NCI-H226 (cell line): ENCODE measurements around the gene NAB2.
"Not testable (repeated sequence)": the region's sequence is repeated elsewhere in the genome, so short reads cannot be mapped to it uniquely, and the experiment has no call there.

Source experiments
- DNase-seq: peaks from one replicate; pipeline ENCODE4 v3.0.0-alpha.2; 2015

NAB2 gene

DNA sequence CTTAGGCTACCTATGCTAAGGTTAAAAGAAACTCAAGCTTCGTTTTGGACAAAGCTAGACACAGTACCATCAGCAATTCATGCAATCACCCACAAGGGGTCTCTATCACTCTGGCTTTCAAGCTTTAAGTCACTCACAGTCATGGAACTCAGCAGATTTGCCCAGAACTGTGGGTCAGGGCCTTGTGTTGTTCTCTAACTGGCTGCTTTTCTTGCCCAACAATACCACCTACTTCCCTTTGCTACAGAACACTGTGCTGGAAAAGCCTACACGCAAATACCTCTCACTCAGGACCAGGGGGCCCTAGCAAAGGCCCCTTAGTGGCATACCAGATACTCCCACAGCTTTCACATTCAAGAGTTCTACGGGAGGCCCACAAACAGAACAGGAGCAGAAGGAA lies 19.4 kb upstream of the NAB2 start:
- peak; percentile 65 for DNase-seq

- no peak for DNase-seq
Observed at GRCh38 chr12:57072661-57073060, 16.3 kb upstream of the NAB2 start.

DNA sequence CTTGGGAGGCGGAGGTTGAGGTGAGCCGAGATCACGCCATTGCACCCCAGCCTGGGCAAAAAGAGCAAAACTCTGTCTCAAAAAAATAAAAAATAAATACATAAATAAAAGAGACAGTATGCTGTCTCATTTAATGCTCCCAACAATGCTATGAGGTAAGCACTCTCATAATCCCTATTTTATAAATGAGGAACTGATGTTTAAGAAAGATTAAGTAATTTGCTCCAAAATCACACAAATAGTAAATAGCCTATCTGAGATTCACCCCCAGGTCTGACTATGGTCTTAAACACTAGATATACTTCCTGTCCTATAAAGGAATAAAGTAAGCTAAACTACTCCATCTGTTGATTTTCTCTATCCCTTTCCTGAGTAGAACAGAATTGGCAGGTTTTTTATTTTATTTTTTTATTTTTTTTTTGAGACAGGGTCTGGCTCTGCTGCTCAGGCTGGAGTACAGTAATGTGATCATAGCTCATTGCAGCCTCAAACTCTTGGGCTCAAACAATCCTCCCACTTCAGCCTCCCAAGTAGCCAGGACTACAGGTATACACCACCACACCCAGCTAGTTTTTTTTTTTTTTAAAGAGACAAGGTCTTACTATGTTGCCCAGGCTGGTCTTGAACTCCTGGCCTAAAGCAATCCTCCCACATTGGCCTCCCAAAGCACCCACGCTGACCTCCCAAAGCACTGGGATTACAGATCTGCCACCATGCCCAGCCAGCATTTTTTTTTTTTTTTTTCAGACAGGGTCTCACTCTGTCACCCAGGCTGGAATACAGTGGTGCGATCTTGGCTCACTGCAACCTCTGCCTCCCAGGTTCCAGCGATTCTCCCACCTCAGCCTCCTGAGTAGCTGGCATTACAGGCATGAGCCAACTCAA lies 15.1 kb upstream of the NAB2 start:
- not testable (repeated sequence) for DNase-seq

GRCh38 chr12:57078519-57079404 lies 10.2 kb upstream of the NAB2 start, which contains the start of gene NEMP1:
NEMP1 (minus strand) TSS chr12:57078791; CDS start chr12:57078745, 46 bp downstream.
- DNase-seq, result peak; percentile 100

- no peak for DNase-seq
Observed at GRCh38 chr12:57079821-57080220, 9.1 kb upstream of the NAB2 start.

GRCh38 chr12:57080855-57081254 lies 8.1 kb upstream of the NAB2 start:
- peak; percentile 65 for DNase-seq

DNA sequence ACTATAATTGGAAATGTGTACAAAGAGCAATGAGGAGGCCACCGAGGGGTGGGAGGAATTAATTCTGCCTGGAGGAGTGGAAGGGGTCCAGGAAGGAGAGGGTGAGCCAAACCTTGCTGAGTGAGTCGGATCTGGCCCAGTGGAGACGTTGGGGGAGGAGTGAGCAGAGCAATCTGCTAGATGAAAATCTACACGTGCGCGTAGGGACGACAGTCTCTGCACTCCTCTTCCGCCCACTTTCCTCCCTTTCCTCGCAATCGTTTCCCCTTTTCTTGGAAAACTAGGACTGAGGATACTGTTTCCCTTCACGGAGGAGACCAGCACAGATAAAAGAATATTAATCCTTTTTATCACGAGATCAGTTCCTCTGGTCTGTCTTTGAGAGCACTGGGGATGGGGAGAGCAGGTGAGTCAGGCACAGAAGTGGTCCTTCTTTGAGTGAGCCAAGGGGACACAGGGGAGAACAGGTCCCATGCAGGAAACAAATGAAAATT lies 2.9 kb upstream of the NAB2 start:
- DNase-seq, result no peak

- peak; percentile 75 for DNase-seq
Observed at GRCh38 chr12:57086493-57087009, 2.4 kb upstream of the NAB2 start.

DNA sequence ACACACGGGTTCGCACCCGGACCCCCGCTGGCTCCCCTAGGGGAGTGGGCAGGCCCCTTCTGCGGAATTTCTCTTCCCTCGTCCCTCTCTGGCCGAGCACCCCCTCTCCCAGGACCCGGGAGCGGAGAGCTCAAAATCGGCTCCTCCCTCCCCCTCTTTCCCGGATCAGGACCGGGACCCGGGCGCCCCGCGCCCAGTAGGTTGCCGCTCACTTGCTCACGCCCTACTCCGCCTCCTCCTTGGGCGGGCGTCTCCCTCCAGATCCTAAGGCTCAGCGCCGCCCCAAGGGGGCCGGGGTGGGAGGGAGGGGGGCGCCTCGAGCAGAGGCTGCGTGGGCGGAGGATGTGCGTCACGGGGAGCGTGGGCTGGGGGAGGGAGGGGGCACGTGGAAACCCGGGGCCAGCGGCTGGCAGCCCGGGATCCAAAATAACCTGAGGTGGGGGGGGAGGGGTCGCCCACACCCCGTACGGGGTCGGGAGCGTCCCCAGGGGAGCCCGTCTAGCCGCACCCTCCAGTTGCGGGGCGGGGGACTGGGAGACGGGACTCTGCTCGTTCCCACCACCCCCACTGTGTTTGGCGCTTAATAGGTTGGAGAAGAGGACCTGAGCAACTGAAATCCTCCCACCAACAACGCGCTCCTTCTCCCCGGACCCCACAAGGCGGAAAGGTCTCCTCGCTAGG lies 1.8 kb upstream of the NAB2 start:
- DNase-seq, result peak; percentile 91

- DNase-seq, result peak; percentile 95
Observed at GRCh38 chr12:57087691-57088353, 1.1 kb upstream of the NAB2 start.

DNA sequence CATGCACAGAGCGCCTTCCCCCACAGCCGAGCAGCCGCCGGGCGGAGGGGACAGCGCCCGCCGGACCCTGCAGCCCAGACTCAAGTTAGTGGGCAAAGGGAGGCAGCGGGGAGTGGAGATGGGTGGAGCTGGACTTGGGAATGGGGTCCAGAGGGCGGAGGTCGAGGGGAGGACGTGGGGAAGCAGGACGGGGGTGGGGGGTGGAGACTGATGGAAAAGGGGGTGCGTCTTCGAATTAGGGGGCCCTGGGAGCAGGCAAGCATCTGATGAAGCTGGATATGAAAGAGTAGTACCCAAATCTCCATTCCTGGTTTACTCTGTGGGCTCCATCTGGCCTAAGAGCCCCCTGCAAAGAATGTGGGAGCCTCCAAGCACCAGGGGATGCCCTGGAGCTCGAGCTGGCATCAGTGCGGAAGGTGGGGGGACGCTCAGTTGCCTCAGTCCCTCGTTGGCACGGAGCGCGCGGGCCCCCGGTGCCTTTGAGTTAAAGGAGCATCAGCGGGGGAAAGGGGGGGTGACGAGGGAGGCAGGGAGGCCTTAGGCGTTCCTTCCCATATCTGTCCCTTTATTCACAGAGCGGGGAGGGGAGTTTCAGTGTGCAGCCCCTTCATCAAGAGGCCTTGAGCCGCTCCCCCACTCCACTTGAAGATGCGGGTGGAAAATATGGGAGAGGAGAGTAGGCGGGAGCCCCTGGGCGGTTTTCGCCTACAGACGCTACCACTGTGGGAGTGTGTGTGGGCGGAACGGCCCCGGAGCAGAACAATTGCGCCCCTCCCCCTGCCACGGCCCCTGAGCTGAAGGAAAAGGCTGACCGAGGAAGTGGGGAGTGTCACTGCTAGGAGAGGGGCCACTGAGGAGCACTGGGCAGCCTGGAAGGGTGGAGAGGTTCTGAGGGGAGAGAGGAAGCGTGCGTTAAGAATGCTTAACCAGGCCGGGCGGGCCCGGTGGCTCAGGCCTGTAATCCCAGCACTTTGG lies 644 bp downstream of the NAB2 start:
- DNase-seq, result peak; percentile 88

DNA sequence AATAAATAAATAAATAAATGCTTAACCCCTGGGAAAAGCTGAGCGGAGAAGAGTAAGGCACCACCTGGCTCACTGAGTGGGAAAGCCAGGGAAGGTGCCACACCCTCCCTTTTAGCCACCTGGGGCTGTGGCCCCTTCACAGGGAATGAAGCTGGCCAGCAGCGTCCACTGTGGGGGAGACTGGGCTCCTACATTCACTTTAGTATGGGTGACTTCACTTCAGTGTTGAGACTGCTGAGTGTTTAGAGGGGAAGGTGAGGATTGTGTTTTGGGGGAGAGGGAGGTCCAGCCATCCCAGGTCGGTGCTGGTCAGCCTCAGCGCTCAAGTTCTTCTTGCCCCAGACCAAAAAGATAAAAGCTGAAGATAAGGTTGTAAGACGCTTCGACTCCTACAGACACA lies 1.6 kb downstream of the NAB2 start:
- no peak for DNase-seq

GRCh38 chr12:57090924-57091637 lies 2.2 kb downstream of the NAB2 start:
- no peak for DNase-seq

DNA sequence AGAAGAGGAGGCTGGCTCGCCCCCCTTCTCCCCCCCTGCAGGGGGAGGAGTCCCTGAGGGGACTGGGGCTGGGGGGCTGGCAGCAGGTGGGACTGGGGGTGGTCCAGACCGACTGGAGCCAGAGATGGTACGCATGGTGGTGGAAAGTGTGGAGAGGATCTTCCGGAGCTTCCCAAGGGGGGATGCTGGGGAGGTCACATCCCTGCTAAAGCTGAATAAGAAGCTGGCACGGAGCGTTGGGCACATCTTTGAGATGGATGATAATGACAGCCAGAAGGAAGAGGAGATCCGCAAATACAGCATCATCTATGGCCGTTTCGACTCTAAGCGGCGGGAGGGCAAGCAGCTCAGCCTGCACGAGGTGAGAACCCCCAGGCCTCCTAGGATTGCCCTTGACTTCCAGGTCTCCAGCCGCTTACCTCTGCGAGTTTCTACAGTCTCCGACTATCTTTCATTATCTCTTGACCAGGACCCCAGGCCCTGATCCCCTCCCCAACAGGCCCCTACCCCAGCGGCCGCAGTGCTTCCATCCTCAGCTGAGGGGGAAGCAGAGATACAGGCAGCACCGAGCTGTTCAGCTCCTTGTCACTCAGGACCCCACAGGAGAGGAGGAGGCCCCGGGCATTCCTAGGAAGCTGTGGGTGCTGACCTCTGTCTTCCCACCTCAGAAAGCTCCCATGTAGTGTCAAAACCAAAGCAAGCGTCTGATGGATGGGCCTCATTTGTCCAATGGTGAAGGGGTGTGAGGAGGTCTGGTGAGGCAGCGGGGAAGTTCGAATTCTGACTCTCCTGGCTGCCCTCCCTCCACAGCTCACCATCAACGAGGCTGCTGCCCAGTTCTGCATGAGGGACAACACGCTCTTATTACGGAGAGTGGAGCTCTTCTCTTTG lies 3.0 kb downstream of the NAB2 start:
- no peak for DNase-seq

GRCh38 chr12:57092529-57092862 lies 3.6 kb downstream of the NAB2 start:
- DNase-seq, result no peak

GRCh38 chr12:57092876-57093414 lies 4.0 kb downstream of the NAB2 start:
- no peak for DNase-seq

- DNase-seq, result no peak
Observed at GRCh38 chr12:57093415-57094207, 4.7 kb downstream of the NAB2 start.
